Fibroblast of the aortic adventitia (primary cell): Measurements from ENCODE around the gene ZNF14. TPM values are rescaled to one million over a fixed set of nuclear protein-coding genes. Genes with fewer than 3 reads are reported as not detected.

Experiments used
- DNase-seq: peaks from one replicate; pipeline ENCODE4 v3.0.0-alpha.2; 2010; ENCODE audit warnings: low read depth
- H3K4me3 ChIP-seq: 2 replicates; pipeline ENCODE4 v1.5.1; 2011; ENCODE audit warnings: low read depth, mild to moderate bottlenecking, control low read depth, low read length, moderate library complexity
- total RNA-seq: library from RNA; depleted of rRNA; stranded (reverse); fragments of >200 nt; gene quantifications from 2 replicates; pipeline ENCODE4 v1.2.3, GENCODE V29; 2012; ENCODE audit warnings: low replicate concordance
- TF ChIP-seq, protein P1 (sequence below): IDR thresholded peaks from 2 replicates; pipeline ENCODE4 v1.5.1; 2011; ENCODE audit warnings: mild to moderate bottlenecking, low read length, control low read depth, inconsistent platforms; ENCODE audit not compliant: insufficient read depth

The ZNF14 gene
- total RNA-seq, 1 donor, result 4.6 TPM

DNA sequence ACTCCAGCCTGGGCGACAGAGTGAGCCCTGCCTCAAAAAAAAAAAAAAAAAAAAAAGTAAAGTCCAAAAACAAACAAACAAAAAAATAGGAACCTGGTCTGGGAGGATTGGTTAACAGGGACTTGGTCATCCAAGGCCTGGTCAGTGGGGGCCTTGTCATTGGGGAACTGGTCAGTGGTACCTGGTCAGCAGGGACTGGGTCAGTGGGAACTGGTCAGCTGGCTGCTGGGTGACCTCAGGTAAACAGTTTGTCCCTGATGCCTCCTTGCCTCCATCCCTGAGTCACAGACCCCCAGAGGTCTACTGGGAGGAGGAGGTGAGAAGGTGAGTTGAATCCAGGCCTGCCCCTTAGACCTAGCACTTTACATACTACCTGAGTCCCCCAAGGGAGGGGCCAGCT, 5.7 kb upstream of the ZNF14 start:
- no peak for DNase-seq
- TF ChIP-seq, protein P1, sequence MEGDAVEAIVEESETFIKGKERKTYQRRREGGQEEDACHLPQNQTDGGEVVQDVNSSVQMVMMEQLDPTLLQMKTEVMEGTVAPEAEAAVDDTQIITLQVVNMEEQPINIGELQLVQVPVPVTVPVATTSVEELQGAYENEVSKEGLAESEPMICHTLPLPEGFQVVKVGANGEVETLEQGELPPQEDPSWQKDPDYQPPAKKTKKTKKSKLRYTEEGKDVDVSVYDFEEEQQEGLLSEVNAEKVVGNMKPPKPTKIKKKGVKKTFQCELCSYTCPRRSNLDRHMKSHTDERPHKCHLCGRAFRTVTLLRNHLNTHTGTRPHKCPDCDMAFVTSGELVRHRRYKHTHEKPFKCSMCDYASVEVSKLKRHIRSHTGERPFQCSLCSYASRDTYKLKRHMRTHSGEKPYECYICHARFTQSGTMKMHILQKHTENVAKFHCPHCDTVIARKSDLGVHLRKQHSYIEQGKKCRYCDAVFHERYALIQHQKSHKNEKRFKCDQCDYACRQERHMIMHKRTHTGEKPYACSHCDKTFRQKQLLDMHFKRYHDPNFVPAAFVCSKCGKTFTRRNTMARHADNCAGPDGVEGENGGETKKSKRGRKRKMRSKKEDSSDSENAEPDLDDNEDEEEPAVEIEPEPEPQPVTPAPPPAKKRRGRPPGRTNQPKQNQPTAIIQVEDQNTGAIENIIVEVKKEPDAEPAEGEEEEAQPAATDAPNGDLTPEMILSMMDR, result no peak
- H3K4me3 ChIP-seq, result no peak overlapping the region

DNA sequence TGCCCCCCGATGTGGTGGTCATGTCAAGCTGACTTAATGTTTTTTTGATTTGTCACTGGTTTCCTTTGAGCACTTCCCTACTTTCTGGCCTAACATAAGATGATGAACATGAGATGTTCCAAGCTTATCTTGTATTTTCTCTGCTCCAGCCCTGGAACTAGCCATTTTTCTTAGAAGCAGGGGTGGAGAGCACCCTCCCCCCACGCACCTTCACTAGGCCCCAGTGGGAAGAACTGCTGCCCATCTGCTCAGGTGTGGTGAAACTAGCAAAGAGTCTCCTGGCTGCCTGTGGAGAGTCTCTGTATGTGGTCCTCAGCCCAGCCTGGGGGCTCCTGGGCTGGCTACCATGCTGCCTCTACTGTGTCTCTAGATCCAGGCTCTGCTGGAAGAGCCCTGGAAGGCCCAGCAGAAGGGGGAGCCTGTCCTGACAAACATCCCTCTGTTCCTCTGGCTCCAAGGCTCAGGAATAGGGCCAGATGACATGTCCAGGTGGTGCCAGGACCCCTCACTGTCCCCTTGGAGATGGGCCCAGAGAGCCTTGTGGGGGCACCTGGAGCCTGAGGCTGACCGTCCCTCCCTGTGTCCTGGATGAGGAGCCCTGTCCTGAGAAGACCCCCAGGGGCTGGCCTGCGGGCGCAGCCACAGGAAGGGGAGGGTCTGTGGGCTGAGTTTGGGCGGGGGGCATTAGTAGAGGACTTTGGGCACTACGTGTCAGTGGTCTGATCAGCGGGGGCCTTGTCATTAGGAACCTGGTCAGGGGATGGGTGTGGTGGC, 4.8 kb upstream of the ZNF14 start:
- DNase-seq, result no peak
- no peak overlapping the region for H3K4me3 ChIP-seq
- TF ChIP-seq, protein P1, result no peak

DNA sequence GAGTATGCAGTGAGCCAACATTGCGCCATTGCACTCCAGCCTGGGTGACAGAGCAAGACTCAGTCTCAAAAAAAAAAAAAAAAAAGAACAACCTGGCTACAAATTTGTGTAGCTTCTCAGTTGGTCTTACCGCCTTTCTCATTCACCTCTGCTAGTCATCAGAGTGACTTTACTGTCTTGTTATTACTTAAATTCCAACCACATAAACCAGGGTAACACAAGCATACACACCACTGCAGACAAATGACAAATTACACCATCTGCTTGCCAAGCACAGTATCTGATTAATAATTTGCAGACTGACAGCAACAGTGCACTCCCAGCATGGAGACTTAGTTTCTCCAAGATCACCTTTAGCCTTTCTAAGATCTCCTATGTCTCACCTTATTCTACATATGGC, 11.0 kb downstream of the ZNF14 start:
- no peak for DNase-seq
- TF ChIP-seq, protein P1, result no peak

DNA sequence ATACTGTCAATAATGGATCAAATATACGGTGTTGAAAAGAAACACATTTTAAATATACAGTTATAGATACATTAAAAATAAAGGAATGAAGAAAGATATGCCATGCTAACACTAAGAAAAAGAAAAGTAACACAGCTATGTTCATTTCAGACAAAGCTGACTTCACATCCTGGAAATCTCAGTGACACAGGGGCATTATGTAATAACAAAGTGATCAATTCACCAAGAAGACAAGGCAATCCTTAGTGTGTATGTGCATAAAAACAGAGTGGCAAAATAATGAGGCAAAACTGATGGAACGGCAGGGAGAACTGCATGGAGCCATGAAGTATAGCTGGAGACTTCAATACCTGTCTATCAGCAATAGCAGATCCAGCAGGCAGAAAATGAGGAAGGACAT, 13.1 kb downstream of the ZNF14 start:
- no peak overlapping the region for H3K4me3 ChIP-seq
- DNase-seq, result no peak
- TF ChIP-seq, protein P1, result no peak

More for the DNA sequence above, 11.0 kb downstream of the ZNF14 start:
- no peak overlapping the region for H3K4me3 ChIP-seq

DNA sequence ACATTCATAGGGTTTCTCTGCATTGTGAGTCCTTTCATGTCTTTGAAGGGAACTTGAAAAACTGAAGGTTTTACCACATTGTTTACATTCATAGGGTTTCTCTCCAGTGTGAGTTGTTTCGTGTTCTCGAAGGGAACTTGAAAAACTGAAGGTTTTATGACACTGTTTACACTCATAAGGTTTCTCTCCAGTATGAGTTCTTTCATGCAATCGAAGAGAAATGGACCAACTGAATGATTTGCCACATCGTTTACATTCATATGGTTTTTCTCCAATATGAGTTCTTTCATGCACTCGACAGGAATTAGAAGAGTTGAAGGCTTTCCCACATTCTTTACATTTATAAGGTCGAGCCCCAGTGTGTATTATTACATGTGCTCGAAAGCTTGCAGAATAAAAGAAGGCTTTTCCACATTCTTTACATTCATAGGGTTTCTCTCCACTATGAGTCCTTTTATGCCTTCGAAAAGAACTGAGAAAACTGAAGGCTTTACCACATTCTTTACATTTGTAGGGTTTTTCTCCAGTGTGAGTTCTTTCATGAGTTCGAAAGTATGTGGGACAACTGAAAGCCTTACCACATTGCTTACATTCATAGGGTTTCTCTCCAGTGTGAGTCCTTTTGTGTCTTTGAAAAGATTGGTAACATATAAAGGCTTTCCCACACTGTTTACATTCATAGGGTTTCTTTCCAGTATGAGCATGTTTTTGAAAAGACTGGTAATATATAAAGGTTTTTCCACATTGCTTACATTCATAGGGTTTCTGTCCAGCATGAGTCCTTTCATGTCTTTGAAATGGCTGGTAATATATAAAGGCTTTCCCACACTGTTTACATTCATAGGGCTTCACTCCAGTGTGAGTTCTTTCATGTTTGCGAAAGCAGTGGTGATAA, 20.7 kb downstream of the ZNF14 start:
- DNase-seq, result no peak
- H3K4me3 ChIP-seq, result no peak overlapping the region
- TF ChIP-seq, protein P1, result no peak

DNA sequence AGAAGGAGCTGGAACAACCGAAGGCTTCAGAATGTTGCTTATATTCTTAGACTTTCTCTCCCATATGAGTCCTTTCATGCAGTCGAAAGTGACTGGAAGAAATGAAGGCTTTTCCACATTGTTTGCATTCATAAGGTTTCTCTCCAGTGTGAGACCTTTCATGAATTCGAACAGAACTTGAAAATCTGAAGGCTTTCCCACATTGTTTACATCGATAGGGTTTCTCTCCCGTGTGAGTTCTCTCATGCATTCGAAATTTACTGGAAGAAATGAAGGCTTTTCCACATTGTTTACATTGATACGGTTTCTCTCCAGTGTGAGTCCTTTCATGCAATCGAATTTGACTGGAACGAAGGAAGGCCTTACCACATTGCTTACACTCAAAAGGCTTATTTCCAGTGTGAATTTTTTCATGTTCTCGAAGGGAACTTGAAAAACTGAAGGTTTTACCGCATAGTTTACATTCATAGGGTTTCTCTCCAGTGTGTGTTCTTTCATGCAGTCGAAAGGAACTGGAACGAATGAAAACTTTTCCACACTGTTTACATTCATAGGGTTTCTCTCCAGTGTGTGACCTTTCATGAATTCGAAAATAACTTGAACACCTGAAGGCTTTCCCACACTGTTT, 21.5 kb downstream of the ZNF14 start:
- no peak for DNase-seq
- H3K4me3 ChIP-seq, result no peak overlapping the region
- TF ChIP-seq, protein P1, result no peak
